SK-MEL-5 (cell line): Measurements from ENCODE around the gene PUS3. TPM values are rescaled to one million over a fixed set of nuclear protein-coding genes. Genes with fewer than 3 reads are reported as not detected.

Experiments
- total RNA-seq: library from RNA; depleted of rRNA; stranded (reverse); fragments of >200 nt; shearing (Covaris generic); gene quantifications from 2 replicates; pipeline ENCODE4 v1.2.3, GENCODE V29; 2014; rRNA removed

Gene PUS3
- total RNA-seq, 1 experiment from 2014 or later, result 15.5 TPM

Other genes starting within 250 kb of the PUS3 start
- gene ACRV1, start 222.4 kb downstream of the PUS3 start, total RNA-seq, result not detected in 2 replicates
- gene PATE1, start 156.9 kb downstream of the PUS3 start, total RNA-seq, result not detected in 2 replicates
- gene PATE2, start 124.4 kb downstream of the PUS3 start, total RNA-seq, result 0.11 and 0.53 TPM in 2 replicates
- gene PATE3, start 115.1 kb downstream of the PUS3 start, total RNA-seq, result not detected in 2 replicates
- gene PATE4, start 69.9 kb downstream of the PUS3 start, total RNA-seq, result not detected in 2 replicates
- gene HYLS1, start 15.5 kb downstream of the PUS3 start, total RNA-seq, result 15.0 and 17.9 TPM in 2 replicates
- 0.96 and 1.5 TPM in 2 replicates for gene DDX25, start 1.3 kb upstream of the PUS3 start, total RNA-seq
- not detected in 2 replicates for gene VSIG10L2, start 42.8 kb upstream of the PUS3 start, total RNA-seq
- 8.0 and 8.6 TPM in 2 replicates for gene CDON, start 159.7 kb upstream of the PUS3 start, total RNA-seq